Liver (tissue), 9 donors: Measurements from ENCODE around the gene GNG2. TPM values are rescaled to one million over a fixed set of nuclear protein-coding genes. Genes with fewer than 3 reads are reported as not detected.

Experiments used
- DNase-seq: peaks from one replicate; pipeline ENCODE4 v3.0.0-alpha.2; 2017; ENCODE audit warnings: low spot score
- H3K27ac ChIP-seq, 2 donors: one replicate each; pipeline ENCODE4 v1.7.0; 2013; ENCODE audit warnings: inconsistent platforms in 2 of 2, low read length in 2 of 2, control low read depth in 1 of 2, low read depth in 1 of 2, mild to moderate bottlenecking in 1 of 2
- H3K27me3 ChIP-seq, 4 donors: one replicate each; pipeline versions ENCODE4 v1.6.1 to v1.7.0; 2013; ENCODE audit warnings: low read length in 3 of 4, inconsistent platforms in 1 of 4, mild to moderate bottlenecking in 1 of 4, moderate library complexity in 1 of 4; ENCODE audit not compliant: control insufficient read depth in 4 of 4, insufficient read depth in 4 of 4
- H3K36me3 ChIP-seq, 4 donors: one replicate each; pipeline versions ENCODE4 v1.6.1 to v1.7.0; 2013; ENCODE audit warnings: low read length in 3 of 4, mild to moderate bottlenecking in 3 of 4, low read depth in 1 of 4, moderate library complexity in 1 of 4; ENCODE audit not compliant: control insufficient read depth in 4 of 4, insufficient read depth in 3 of 4
- H3K4me1 ChIP-seq, 4 donors: one replicate each; pipeline versions ENCODE4 v1.6.1 to v1.7.0; 2013; ENCODE audit warnings: low read length in 3 of 4, mild to moderate bottlenecking in 3 of 4, moderate library complexity in 1 of 4; ENCODE audit not compliant: control insufficient read depth in 4 of 4, insufficient read depth in 4 of 4
- H3K4me3 ChIP-seq, 3 donors: one replicate each; pipeline versions ENCODE4 v1.6.1 to v1.7.0; 2013; ENCODE audit warnings: low read length in 3 of 3, control low read depth in 1 of 3, low read depth in 1 of 3, mild to moderate bottlenecking in 1 of 3
- H3K9ac ChIP-seq, 2 donors: one replicate each; pipeline ENCODE4 v1.7.0; 2013; ENCODE audit warnings: low read length in 2 of 2, mild to moderate bottlenecking in 2 of 2, moderate library complexity in 2 of 2, control low read depth in 1 of 2, low read depth in 1 of 2
- H3K9me3 ChIP-seq, 4 donors: one replicate each; pipeline versions ENCODE4 v1.6.1 to v1.7.0; 2013; ENCODE audit warnings: low read length in 3 of 4; ENCODE audit not compliant: control insufficient read depth in 4 of 4
- ATF3 ChIP-seq: IDR thresholded peaks from 2 replicates; pipeline ENCODE4 v1.6.1; 2016; ENCODE audit warnings: antibody characterized with exemption
- CTCF ChIP-seq: fragments of 150-350 bp; IDR thresholded peaks from 2 replicates; pipeline ENCODE4 v1.5.1; 2017; ENCODE audit warnings: improper control_type of control experiment, low read depth, low read length; ENCODE audit not compliant: missing input control
- EGR1 ChIP-seq, 2 donors: IDR thresholded peaks; 2 replicates each; pipeline ENCODE4 v1.6.1; 2016 to 2018; ENCODE audit warnings: antibody characterized with exemption in 2 of 2, low read depth in 2 of 2
- FOXA1 ChIP-seq: IDR thresholded peaks from 2 replicates; pipeline ENCODE4 v1.6.1; 2016; ENCODE audit warnings: antibody characterized with exemption
- FOXA2 ChIP-seq: IDR thresholded peaks from 2 replicates; pipeline ENCODE4 v1.6.1; 2016; ENCODE audit warnings: antibody characterized with exemption
- GABPA ChIP-seq, 2 donors: IDR thresholded peaks in 1 of 2; conservative IDR thresholded peaks in 1 of 2; 2 replicates each; pipeline ENCODE4 v1.6.1; 2016; ENCODE audit warnings: antibody characterized with exemption in 2 of 2, mild to moderate bottlenecking in 1 of 2, moderate library complexity in 1 of 2
- HNF4A ChIP-seq, 2 donors: conservative IDR thresholded peaks; 2 replicates each; pipeline ENCODE4 v1.6.1; 2016; ENCODE audit warnings: antibody characterized with exemption in 2 of 2, mild to moderate bottlenecking in 2 of 2
- HNF4G ChIP-seq: IDR thresholded peaks from 2 replicates; pipeline ENCODE4 v1.6.1; 2016; ENCODE audit warnings: antibody characterized with exemption
- JUND ChIP-seq, 2 donors: IDR thresholded peaks; 2 replicates each; pipeline ENCODE4 v1.6.1; 2016; ENCODE audit warnings: antibody characterized with exemption in 2 of 2
- MAX ChIP-seq: IDR thresholded peaks from 2 replicates; pipeline ENCODE4 v1.6.1; 2016; ENCODE audit warnings: antibody characterized with exemption
- NR2F2 ChIP-seq: IDR thresholded peaks from 2 replicates; pipeline ENCODE4 v1.6.1; 2016; ENCODE audit warnings: antibody characterized with exemption
- RAD21 ChIP-seq, 2 donors: IDR thresholded peaks; 2 replicates each; pipeline ENCODE4 v1.6.1; 2016; ENCODE audit warnings: antibody characterized with exemption in 2 of 2, mild to moderate bottlenecking in 2 of 2
- REST ChIP-seq: IDR thresholded peaks from 2 replicates; pipeline ENCODE4 v1.6.1; 2016; ENCODE audit warnings: antibody characterized with exemption, mild to moderate bottlenecking
- RXRA ChIP-seq, 2 donors: IDR thresholded peaks; 2 replicates each; pipeline ENCODE4 v1.6.1; 2017 to 2018; ENCODE audit warnings: antibody characterized with exemption in 2 of 2, mild to moderate bottlenecking in 1 of 2
- SP1 ChIP-seq: IDR thresholded peaks from 2 replicates; pipeline ENCODE4 v1.6.1; 2018; ENCODE audit warnings: antibody characterized with exemption, mild to moderate bottlenecking
- TAF1 ChIP-seq: conservative IDR thresholded peaks from 2 replicates; pipeline ENCODE4 v1.6.1; 2016; ENCODE audit warnings: antibody characterized with exemption, mild to moderate bottlenecking
- YY1 ChIP-seq: IDR thresholded peaks from 2 replicates; pipeline ENCODE4 v1.6.1; 2016; ENCODE audit warnings: antibody characterized with exemption, mild to moderate bottlenecking
- ZBTB33 ChIP-seq: IDR thresholded peaks from 2 replicates; pipeline ENCODE4 v1.6.1; 2016; ENCODE audit warnings: antibody characterized with exemption
- WGBS: extraction: QIAGEN DNeasy Blood & Tissue Kit; methylation state at CpG from one replicate; pipeline ENCODE4 v1.1.7; 2013; 5-methylcytosine and 5-hydroxymethylcytosine counted together
- polyA plus RNA-seq, 2 donors: library from polyadenylated mRNA; stranded (reverse) in 1 of 2; unstranded in 1 of 2; fragments of 200-250 nt in 1 of 2; fragments of >200 nt in 1 of 2; fragmentation: Nextera tagmentation in 1 of 2; extraction: Ambion mirVana in 1 of 2; gene quantifications; one replicate each; pipeline versions ENCODE4 v1.2.1 to v1.2.3, GENCODE V29; 2013 to 2015
- total RNA-seq, 2 donors: library from RNA; depleted of rRNA; stranded (reverse); fragments of >200 nt; gene quantifications; one replicate each; pipeline ENCODE4 v1.2.3, GENCODE V29; 2014
- donor health status: healthy.
- donor health status: healthy.
- donor health status: healthy.
- donor health status: healthy.
- donor health status: healthy.

GNG2 gene
- total and polyA plus RNA-seq, 4 donors: 3.5 to 11.2 (median 4.4) TPM

GRCh38 chr14:51963286-51963685 is 102.9 kb downstream of the GNG2 start:
- Histone ChIP-seq H3K27ac (no peak overlapping the region), H3K27me3 (peaks cover 0 to 4% (median 0%) of the 10 kb centered on the region in 4 donors), H3K36me3 (no peaks in the 10 kb centered on the region), H3K4me1 (no peaks in the 10 kb centered on the region), H3K9me3 (peaks cover 0 to 14% (median 9%) of the 10 kb centered on the region in 4 donors), H3K4me3 (no peak overlapping the region), H3K9ac (no peak overlapping the region)
- TF ChIP-seq HNF4G: no peak
- no peak for TF ChIP-seq ZBTB33
- TF ChIP-seq MAX: no peak
- TF ChIP-seq TAF1: no peak
- no peak for TF ChIP-seq JUND (IDR thresholded peaks at IDR 0.05)
- no peak for TF ChIP-seq NR2F2
- no peak for TF ChIP-seq ATF3
- TF ChIP-seq FOXA1: no peak
- no peak for TF ChIP-seq EGR1 (IDR thresholded peaks at IDR 0.05; ENCODE audit: low read depth in 2 of 2)
- no peak for TF ChIP-seq CTCF
- TF ChIP-seq RAD21 (IDR thresholded peaks at IDR 0.05): no peak
- TF ChIP-seq FOXA2: no peak
- no peak for TF ChIP-seq REST
- no peak for TF ChIP-seq YY1
- no peak for TF ChIP-seq HNF4A (conservative IDR thresholded peaks at IDR 0.05)
- no peak for TF ChIP-seq RXRA (IDR thresholded peaks at IDR 0.05)
- TF ChIP-seq GABPA (IDR thresholded peaks at IDR 0.05 in 1 of 2, conservative IDR thresholded peaks at IDR 0.05 in 1 of 2): no peak
- no peak for DNase-seq
- 58% methylated on average over 4 of the region's 4 CpGs for WGBS

- H3K36me3 ChIP-seq: no peaks in the 10 kb centered on the region
- H3K4me3 ChIP-seq: no peak overlapping the region
- H3K9ac ChIP-seq: no peak overlapping the region
- no peaks in the 10 kb centered on the region for H3K9me3 ChIP-seq
- H3K4me1 ChIP-seq: no peaks in the 10 kb centered on the region
- TF ChIP-seq SP1 (no peak), CTCF (no peak), YY1 (no peak), FOXA1 (no peak), HNF4A (conservative IDR thresholded peaks at IDR 0.05) (no peak), TAF1 (no peak), MAX (no peak), FOXA2 (no peak), HNF4G (no peak), ZBTB33 (no peak), ATF3 (no peak), EGR1 (IDR thresholded peaks at IDR 0.05; ENCODE audit: low read depth in 2 of 2) (no peak)
- DNase-seq: no peak
- H3K27ac ChIP-seq: no peak overlapping the region
- H3K27me3 ChIP-seq: peaks cover 0 to 4% (median 0%) of the 10 kb centered on the region in 4 donors
- 76% methylated on average over 2 of the region's 2 CpGs for WGBS
These were observed 107.1 kb downstream of the GNG2 start for GRCh38 chr14:51967521-51967920.
